SU-DHL-6 (cell line): ENCODE measurements around the gene SNAP23.
A peak's percentile ranks its signal among the peaks of the same experiment; 100 is the strongest.

Source experiments
- H2AFZ ChIP-seq: fragments of 200-600 bp; sonication (generic); 2 replicates; pipeline ENCODE4 v1.6.1; 2014; ENCODE audit warnings: low read depth, mild to moderate bottlenecking, moderate library complexity, mixed read lengths, antibody characterized with exemption, low read length; ENCODE audit not compliant: severe bottlenecking
- H3F3A ChIP-seq: fragments of 200-600 bp; shearing (Covaris generic); 2 replicates; pipeline ENCODE4 v1.6.0; 2016; ENCODE audit warnings: antibody characterized with exemption, mild to moderate bottlenecking; ENCODE audit not compliant: insufficient read depth
- H3K27ac ChIP-seq: fragments of 200-600 bp; sonication (generic); 2 replicates; pipeline ENCODE4 v1.5.1; 2016; ENCODE audit warnings: low read depth, mild to moderate bottlenecking, low read length, moderate library complexity, mixed read lengths
- H3K27me3 ChIP-seq: fragments of 200-600 bp; sonication (generic), shearing (Covaris generic); 2 replicates; pipeline ENCODE4 v1.6.0; 2014; ENCODE audit warnings: mild to moderate bottlenecking, low read length
- H3K36me3 ChIP-seq: fragments of 200-600 bp; sonication (generic); 2 replicates; pipeline ENCODE4 v1.6.1; 2014; ENCODE audit warnings: mild to moderate bottlenecking, low read length, mixed read lengths
- H3K4me2 ChIP-seq: fragments of 300-600, 200-600 bp; shearing (Covaris generic), sonication (generic); 2 replicates; pipeline ENCODE4 v1.6.0; 2014; ENCODE audit warnings: low read length, low read depth, mild to moderate bottlenecking; ENCODE audit not compliant: poor library complexity, severe bottlenecking
- H3K4me3 ChIP-seq: fragments of 200-600 bp; sonication (generic); 2 replicates; pipeline ENCODE4 v1.5.1; 2014; ENCODE audit warnings: antibody characterized with exemption, low read length, mild to moderate bottlenecking, mixed read lengths; ENCODE audit not compliant: insufficient read depth, poor library complexity, severe bottlenecking
- H3K79me2 ChIP-seq: fragments of 200-600 bp; sonication (generic); 2 replicates; pipeline ENCODE4 v1.6.1; 2014; ENCODE audit warnings: mild to moderate bottlenecking, low read length, moderate library complexity; ENCODE audit not compliant: insufficient read depth
- H3K9ac ChIP-seq: fragments of 200-600 bp; sonication (generic); 2 replicates; pipeline ENCODE4 v1.7.0; 2014; ENCODE audit warnings: mild to moderate bottlenecking, low read length
- H3K9me2 ChIP-seq: fragments of 200-600 bp; sonication (generic); replicated peaks from 2 replicates; pipeline ENCODE4 v1.6.1; 2014; ENCODE audit warnings: low read length; ENCODE audit not compliant: insufficient read depth
- H3K9me3 ChIP-seq: fragments of 200-600 bp; sonication (generic); 2 replicates; pipeline ENCODE4 v1.6.1; 2014; ENCODE audit warnings: low read length, mixed read lengths; ENCODE audit not compliant: insufficient read depth
- H4K20me1 ChIP-seq: fragments of 200-600 bp; sonication (generic); 2 replicates; pipeline ENCODE4 v1.6.1; 2014; ENCODE audit warnings: low read depth, mild to moderate bottlenecking, antibody characterized with exemption, low read length, moderate library complexity, mixed read lengths
- EZH2phosphoT487 ChIP-seq: fragments of 200-600 bp; sonication (generic), shearing (Covaris generic); conservative IDR thresholded peaks from 2 replicates; pipeline ENCODE4 v1.6.1; 2018; ENCODE audit warnings: mild to moderate bottlenecking, antibody characterized with exemption, low read length, moderate library complexity, mixed read lengths
- TF ChIP-seq, protein P1 (sequence below): fragments of 200-600 bp; sonication (generic); IDR thresholded peaks from one replicate; pipeline ENCODE4 v1.5.1; 2017; ENCODE audit warnings: antibody characterized with exemption, mild to moderate bottlenecking, low read length, moderate library complexity; ENCODE audit not compliant: insufficient read depth, poor library complexity, severe bottlenecking

SNAP23 gene

DNA sequence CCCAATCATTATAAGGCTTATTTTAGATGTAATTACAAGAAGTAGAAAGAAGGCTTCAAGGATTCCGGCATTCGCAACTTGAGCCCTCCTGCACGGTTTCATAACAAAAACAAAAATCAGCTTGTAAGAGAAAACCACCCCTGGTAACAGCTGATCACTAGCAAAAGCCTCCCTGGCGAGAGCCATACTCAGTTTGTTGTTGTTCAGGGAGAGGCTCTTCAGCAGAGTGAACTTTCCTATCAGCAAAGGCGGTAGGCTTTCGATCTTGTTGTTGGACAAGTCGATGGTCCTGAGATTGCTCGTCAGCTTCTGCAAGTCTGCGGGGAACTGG, 52.4 kb downstream of the SNAP23 start:
- Histone ChIP-seq H3K79me2 (peaks cover 59% of the 10 kb centered on the region), H3K27ac (peak overlapping the region; percentile 51; the same call in 1 of the 2 replicates), H3K4me2 (peak overlapping the region; percentile 79), H3K9me2 (no peaks in the 10 kb centered on the region), H3K36me3 (peaks cover 10% of the 10 kb centered on the region), H2AFZ (peak overlapping the region; percentile 87), H3K4me3 (peak overlapping the region; percentile 80), H3K9me3 (no peaks in the 10 kb centered on the region), H3K27me3 (no peaks in the 10 kb centered on the region), H4K20me1 (no peaks in the 10 kb centered on the region; the same call in 1 of the 2 replicates), H3K9ac (peak overlapping the region; percentile 92), H3F3A (0 out of 2 replicates have a peak, but pooled peaks cover 3% of the 10 kb centered on the region)
- TF ChIP-seq EZH2phosphoT487: no peak
- TF ChIP-seq, protein P1, sequence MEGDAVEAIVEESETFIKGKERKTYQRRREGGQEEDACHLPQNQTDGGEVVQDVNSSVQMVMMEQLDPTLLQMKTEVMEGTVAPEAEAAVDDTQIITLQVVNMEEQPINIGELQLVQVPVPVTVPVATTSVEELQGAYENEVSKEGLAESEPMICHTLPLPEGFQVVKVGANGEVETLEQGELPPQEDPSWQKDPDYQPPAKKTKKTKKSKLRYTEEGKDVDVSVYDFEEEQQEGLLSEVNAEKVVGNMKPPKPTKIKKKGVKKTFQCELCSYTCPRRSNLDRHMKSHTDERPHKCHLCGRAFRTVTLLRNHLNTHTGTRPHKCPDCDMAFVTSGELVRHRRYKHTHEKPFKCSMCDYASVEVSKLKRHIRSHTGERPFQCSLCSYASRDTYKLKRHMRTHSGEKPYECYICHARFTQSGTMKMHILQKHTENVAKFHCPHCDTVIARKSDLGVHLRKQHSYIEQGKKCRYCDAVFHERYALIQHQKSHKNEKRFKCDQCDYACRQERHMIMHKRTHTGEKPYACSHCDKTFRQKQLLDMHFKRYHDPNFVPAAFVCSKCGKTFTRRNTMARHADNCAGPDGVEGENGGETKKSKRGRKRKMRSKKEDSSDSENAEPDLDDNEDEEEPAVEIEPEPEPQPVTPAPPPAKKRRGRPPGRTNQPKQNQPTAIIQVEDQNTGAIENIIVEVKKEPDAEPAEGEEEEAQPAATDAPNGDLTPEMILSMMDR: no peak

DNA sequence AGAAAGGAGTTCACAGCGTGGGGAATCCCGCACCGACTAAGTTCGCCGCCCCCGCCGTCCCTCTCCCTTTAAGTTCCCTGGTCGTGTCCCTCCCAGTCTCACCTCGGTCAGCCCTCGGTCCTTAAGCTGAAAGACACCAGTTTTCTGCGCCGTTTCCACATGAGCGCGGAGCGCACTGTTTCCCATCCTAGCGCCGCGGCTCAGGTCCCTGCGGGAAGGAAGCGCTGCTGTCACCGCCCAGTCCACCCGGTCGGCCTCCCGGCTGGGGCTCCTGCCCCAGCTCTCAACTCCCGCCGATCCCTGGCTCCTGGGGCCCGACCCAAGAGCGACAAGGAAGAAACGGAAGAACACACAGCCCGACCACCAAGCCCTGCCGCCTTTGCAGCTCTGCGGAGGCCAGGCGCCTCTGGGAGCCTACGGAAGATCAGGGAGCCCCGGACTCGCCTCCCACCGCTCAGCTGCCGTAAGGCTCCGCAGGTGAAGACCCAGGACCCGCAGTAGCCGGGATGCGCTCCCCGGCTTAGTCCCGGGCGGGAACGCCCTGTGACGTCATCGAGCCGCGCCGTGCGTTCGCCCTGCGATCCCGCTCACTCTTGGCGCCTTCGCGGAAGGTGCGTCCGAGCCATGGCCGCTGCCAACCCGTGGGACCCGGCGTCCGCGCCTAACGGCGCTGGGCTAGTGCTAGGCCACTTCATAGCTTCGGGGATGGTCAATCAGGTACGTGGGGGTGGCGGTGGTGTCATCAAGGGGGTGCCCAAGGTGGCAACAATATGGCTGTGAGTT, 53.0 kb downstream of the SNAP23 start, which contains the start of the genes HAUS2 and LRRC57:
TSS of gene HAUS2 (plus strand) at position 590 of the 783 bp plus-strand sequence. CDS start at position 625, 35 bp downstream.
TSS of gene LRRC57 (minus strand) at position 545 of the 783 bp plus-strand sequence. CDS start at position 186, 359 bp downstream.
- Histone ChIP-seq H3K36me3 (peaks cover 10% of the 10 kb centered on the region), H2AFZ (peak within 1 kb of the TSS; percentile 87), H3K79me2 (peaks cover 65% of the 10 kb centered on the region), H3K27me3 (no peaks in the 10 kb centered on the region), H3F3A (0 out of 2 replicates have a peak, but pooled peaks cover 3% of the 10 kb centered on the region), H3K9ac (peak within 1 kb of the TSS; percentile 92), H3K4me3 (peak within 1 kb of the TSS; percentile 80), H3K9me2 (no peaks in the 10 kb centered on the region), H4K20me1 (no peaks in the 10 kb centered on the region; the same call in 1 of the 2 replicates), H3K27ac (peak within 1 kb of the TSS; percentile 51), H3K9me3 (no peaks in the 10 kb centered on the region), H3K4me2 (peak within 1 kb of the TSS; percentile 79)
- no peak for TF ChIP-seq EZH2phosphoT487
- TF ChIP-seq, protein P1: no peak

DNA sequence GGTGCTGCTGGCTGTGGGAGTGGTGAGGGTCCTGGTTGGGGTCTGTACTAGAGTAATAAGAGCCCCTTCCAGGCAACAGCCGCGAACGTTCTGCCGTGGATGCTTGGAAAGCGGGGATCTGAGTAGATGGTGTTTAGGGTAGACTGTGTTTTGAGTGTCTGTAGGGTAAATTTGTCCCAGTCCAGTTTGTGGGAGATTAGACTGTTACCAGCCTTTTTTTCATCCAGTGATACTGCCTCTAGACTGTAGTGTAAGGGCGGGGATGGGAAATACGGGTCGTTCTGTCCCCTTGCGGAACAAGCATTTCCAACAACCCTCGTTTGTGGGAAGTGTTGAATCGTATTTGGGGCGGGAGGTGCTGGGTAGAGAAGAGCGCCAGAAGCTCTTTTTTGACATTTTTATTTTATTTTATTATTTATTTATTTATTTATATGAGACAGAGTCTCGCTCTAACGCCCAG, 53.6 kb downstream of the SNAP23 start:
- H3K36me3 ChIP-seq: peaks cover 7% of the 10 kb centered on the region
- TF ChIP-seq, protein P1: no peak
- H3K79me2 ChIP-seq: peaks cover 71% of the 10 kb centered on the region

More for the DNA sequence above, 53.6 kb downstream of the SNAP23 start:
- Histone ChIP-seq H3K27ac (peak overlapping the region; percentile 51), H2AFZ (peak overlapping the region; percentile 87), H3K4me2 (peak overlapping the region; percentile 79), H3K9ac (peak overlapping the region; percentile 92), H3K27me3 (no peaks in the 10 kb centered on the region), H3K9me2 (no peaks in the 10 kb centered on the region), H3F3A (0 out of 2 replicates have a peak, but pooled peaks cover 3% of the 10 kb centered on the region), H3K9me3 (no peaks in the 10 kb centered on the region), H4K20me1 (no peaks in the 10 kb centered on the region; the same call in 1 of the 2 replicates), H3K4me3 (peak overlapping the region; percentile 80)
